ENCODE data around the gene VPS37C.

GRCh38 chr11:61082931-61083531 lies 78.2 kb downstream of the VPS37C start:
- TF ChIP-seq RAD21 (IDR thresholded peaks at IDR 0.05; ENCODE audit: low read depth) (no peak), TCF12 (IDR thresholded peaks at IDR 0.05; ENCODE audit: low read depth) (no peak), EP300 (IDR thresholded peaks at IDR 0.05; ENCODE audit: borderline replicate concordance) (no peak), TAF1 (IDR thresholded peaks at IDR 0.05; ENCODE audit: low read depth) (no peak), REST (IDR thresholded peaks at IDR 0.05; ENCODE audit: low read depth) (no peak), NFIC (IDR thresholded peaks at IDR 0.05) (no peak), ZBTB7A (IDR thresholded peaks at IDR 0.05; ENCODE audit: low read depth) (no peak), MAX (IDR thresholded peaks at IDR 0.05) (no peak), EGR1 (IDR thresholded peaks at IDR 0.05) (no peak), CEBPB (IDR thresholded peaks at IDR 0.05) (no peak), TEAD4 (IDR thresholded peaks at IDR 0.05) (no peak), YY1 (IDR thresholded peaks at IDR 0.05; ENCODE audit: low read depth) (no peak), USF1 (IDR thresholded peaks at IDR 0.05) (no peak)
